Loucy (cell line): ENCODE measurements around the gene TRPV3.

Experiments
- H2AFZ ChIP-seq: fragments of 200-600 bp; sonication (generic); 2 replicates; pipeline ENCODE4 v1.6.0; 2016; ENCODE audit warnings: antibody characterized with exemption, mild to moderate bottlenecking, low read length, moderate library complexity
- H3F3A ChIP-seq: fragments of 200-600 bp; 2 replicates; pipeline ENCODE4 v1.6.0; 2016; ENCODE audit warnings: antibody characterized with exemption, low read depth, mild to moderate bottlenecking
- H3K27me3 ChIP-seq: fragments of 200-600 bp; sonication (generic); 2 replicates; pipeline ENCODE4 v1.6.1; 2014; ENCODE audit warnings: low read length, mild to moderate bottlenecking; ENCODE audit not compliant: insufficient read depth, poor library complexity, severe bottlenecking
- H3K36me3 ChIP-seq: fragments of 200-600 bp; sonication (generic); 2 replicates; pipeline ENCODE4 v1.6.1; 2016; ENCODE audit warnings: low read length; ENCODE audit not compliant: insufficient read depth
- H3K4me1 ChIP-seq: fragments of 200-600 bp; sonication (generic); 2 replicates; pipeline ENCODE4 v1.5.1; 2014; ENCODE audit warnings: low read length, mild to moderate bottlenecking; ENCODE audit not compliant: insufficient read depth, poor library complexity, severe bottlenecking
- H3K4me2 ChIP-seq: fragments of 200-600 bp; sonication (generic); 2 replicates; pipeline ENCODE4 v1.6.0; 2014; ENCODE audit warnings: antibody characterized with exemption, low read length, low read depth, mild to moderate bottlenecking; ENCODE audit not compliant: poor library complexity, severe bottlenecking
- H3K4me3 ChIP-seq: fragments of 200-600 bp; sonication (generic); 2 replicates; pipeline ENCODE4 v1.5.1; 2014; ENCODE audit warnings: low read length, mild to moderate bottlenecking, mixed read lengths; ENCODE audit not compliant: poor library complexity, severe bottlenecking
- H3K79me2 ChIP-seq: fragments of 200-600 bp; sonication (generic); 2 replicates; pipeline ENCODE4 v1.6.1; 2014; ENCODE audit warnings: low read length; ENCODE audit not compliant: insufficient read depth
- H3K9ac ChIP-seq: fragments of 200-600 bp; sonication (generic); 2 replicates; pipeline ENCODE4 v1.6.0; 2014; ENCODE audit warnings: mild to moderate bottlenecking, low read depth, low read length, moderate library complexity; ENCODE audit not compliant: poor library complexity, severe bottlenecking
- H3K9me2 ChIP-seq: fragments of 200-600 bp; sonication (generic); replicated peaks from 2 replicates; pipeline ENCODE4 v1.6.1; 2016; ENCODE audit warnings: low read depth, low read length, mixed read lengths
- H3K9me3 ChIP-seq: fragments of 200-600 bp; sonication (generic); 2 replicates; pipeline ENCODE4 v1.6.1; 2014; ENCODE audit warnings: mild to moderate bottlenecking, antibody characterized with exemption, low read length, low read depth; ENCODE audit not compliant: insufficient read depth
- H4K20me1 ChIP-seq: fragments of 200-600 bp; sonication (generic); 2 replicates; pipeline ENCODE4 v1.6.0; 2014; ENCODE audit warnings: antibody characterized with exemption, low read length, mild to moderate bottlenecking; ENCODE audit not compliant: insufficient read depth, poor library complexity, severe bottlenecking
- EZH2phosphoT487 ChIP-seq: fragments of 200-600 bp; IDR thresholded peaks from 2 replicates; pipeline ENCODE4 v1.6.1; 2018; ENCODE audit warnings: antibody characterized with exemption, mild to moderate bottlenecking, moderate library complexity, borderline replicate concordance
- TF ChIP-seq, protein P1 (sequence below): fragments of 200-600 bp; sonication (generic); conservative IDR thresholded peaks from 2 replicates; pipeline ENCODE4 v1.5.1; 2014; ENCODE audit warnings: mild to moderate bottlenecking, antibody characterized with exemption, low read length

Gene TRPV3

DNA sequence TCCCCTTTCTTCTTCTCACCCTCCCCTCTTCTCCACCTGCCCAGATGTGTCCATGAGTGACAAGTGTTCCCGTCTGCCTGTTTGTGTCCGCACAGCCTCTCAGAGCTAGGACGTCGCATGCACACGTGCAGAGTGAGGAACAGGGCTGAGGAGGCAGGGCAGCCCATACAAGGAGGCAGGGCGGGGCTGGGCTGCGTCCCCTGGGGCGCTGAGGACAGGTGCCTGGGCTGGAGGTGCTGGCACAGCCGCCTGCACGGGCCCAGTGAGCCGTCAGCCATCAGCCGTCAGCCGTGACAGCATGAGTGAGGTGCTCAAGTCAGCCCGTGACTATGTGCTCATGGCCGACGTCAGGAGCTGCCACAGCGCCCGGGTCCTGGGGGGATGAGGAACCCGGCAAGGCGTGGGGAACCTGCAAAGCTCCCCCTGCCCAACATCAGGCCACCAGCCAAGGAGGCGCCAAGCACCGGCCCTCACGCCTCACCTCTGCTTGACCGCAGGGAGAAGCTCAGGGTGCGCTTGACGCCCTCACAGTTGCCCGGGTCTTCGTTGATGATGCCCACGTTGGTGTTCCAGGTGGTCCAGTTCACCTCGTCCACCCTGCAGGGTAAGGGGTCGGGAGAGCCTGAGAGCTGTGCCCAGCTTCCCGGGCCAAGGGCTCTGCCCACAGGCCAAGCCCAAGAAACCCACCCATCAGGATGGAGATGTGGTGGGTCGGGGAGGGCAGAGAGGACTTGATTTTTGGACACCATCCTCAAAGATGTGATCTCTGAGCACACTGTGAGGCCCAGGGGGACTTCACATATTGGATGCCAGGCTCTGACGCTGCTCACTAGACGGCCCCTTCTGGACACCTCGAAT, 13.7 kb upstream of the TRPV3 start:
- Histone ChIP-seq H3K4me3 (no peak overlapping the region), H3K9me2 (no peaks in the 10 kb centered on the region), H3K4me1 (no peaks in the 10 kb centered on the region), H3K27me3 (no peaks in the 10 kb centered on the region), H3F3A (no peaks in the 10 kb centered on the region), H3K36me3 (no peaks in the 10 kb centered on the region), H3K9me3 (no peaks in the 10 kb centered on the region), H3K4me2 (no peak overlapping the region), H3K9ac (no peak overlapping the region), H3K79me2 (no peaks in the 10 kb centered on the region), H4K20me1 (no peaks in the 10 kb centered on the region), H2AFZ (no peak overlapping the region)
- TF ChIP-seq, protein P1, sequence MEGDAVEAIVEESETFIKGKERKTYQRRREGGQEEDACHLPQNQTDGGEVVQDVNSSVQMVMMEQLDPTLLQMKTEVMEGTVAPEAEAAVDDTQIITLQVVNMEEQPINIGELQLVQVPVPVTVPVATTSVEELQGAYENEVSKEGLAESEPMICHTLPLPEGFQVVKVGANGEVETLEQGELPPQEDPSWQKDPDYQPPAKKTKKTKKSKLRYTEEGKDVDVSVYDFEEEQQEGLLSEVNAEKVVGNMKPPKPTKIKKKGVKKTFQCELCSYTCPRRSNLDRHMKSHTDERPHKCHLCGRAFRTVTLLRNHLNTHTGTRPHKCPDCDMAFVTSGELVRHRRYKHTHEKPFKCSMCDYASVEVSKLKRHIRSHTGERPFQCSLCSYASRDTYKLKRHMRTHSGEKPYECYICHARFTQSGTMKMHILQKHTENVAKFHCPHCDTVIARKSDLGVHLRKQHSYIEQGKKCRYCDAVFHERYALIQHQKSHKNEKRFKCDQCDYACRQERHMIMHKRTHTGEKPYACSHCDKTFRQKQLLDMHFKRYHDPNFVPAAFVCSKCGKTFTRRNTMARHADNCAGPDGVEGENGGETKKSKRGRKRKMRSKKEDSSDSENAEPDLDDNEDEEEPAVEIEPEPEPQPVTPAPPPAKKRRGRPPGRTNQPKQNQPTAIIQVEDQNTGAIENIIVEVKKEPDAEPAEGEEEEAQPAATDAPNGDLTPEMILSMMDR = no peak
- TF ChIP-seq EZH2phosphoT487 = no peak

DNA sequence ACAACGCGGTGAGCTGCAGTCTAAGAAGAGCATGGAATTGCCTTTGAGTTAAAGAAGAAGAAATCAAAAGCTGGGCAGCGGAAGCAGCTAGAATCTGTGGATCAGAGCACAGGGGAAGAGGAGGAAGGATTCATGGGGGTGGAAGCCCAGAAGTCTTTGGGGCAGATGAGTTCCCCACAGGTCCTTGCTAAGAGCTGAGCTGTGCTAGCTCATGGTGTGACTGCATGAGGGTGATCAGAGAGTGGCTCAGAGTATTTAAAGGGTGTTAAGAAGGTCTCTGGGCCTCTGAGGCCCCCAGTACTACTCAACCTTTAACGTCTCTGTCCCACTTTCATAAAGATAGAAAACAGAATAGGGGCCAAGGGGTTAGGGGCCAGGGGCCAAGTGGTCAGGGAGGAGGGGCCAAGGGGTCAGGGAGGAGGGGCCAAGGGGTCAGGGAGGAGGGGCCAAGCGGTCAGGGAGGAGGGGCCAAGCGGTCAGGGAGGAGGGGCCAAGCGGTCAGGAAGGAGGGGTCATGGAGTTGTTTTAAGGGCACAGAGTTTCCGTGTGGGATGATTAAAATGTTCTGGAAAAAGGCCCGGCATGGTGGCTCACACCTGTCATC, 12.0 kb upstream of the TRPV3 start:
- Histone ChIP-seq H3F3A (no peaks in the 10 kb centered on the region), H3K9me3 (no peaks in the 10 kb centered on the region), H3K4me3 (no peak overlapping the region), H3K79me2 (no peaks in the 10 kb centered on the region), H3K27me3 (no peaks in the 10 kb centered on the region), H3K4me1 (no peaks in the 10 kb centered on the region), H4K20me1 (no peaks in the 10 kb centered on the region), H3K9ac (no peak overlapping the region), H3K4me2 (no peak overlapping the region), H2AFZ (no peak overlapping the region), H3K36me3 (no peaks in the 10 kb centered on the region), H3K9me2 (no peaks in the 10 kb centered on the region)
- no peak for TF ChIP-seq EZH2phosphoT487
- TF ChIP-seq, protein P1 = no peak

DNA sequence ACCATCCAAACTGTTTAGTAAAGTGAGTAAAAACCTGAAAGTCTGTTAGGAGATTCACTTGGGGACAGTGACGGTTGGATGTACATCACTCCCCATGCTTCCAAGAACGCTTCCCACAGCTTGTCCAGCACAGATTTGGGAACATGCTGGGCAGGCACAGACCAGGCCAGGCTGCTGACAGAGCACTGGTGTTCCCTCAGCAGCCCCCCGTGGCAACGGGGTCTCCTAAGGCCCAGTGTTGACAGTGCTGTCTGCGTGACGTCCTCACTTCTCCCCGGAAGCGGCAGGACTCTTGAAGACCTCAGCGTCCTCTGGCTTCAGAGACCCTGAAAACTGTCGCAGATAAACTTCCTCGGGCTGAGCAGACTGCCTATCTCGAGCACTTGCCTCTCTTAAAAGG, 8.9 kb upstream of the TRPV3 start:
- Histone ChIP-seq H4K20me1 (no peaks in the 10 kb centered on the region), H3K9me2 (no peaks in the 10 kb centered on the region), H3K79me2 (no peaks in the 10 kb centered on the region), H3K9ac (no peak overlapping the region), H3K4me2 (no peak overlapping the region), H3K9me3 (no peaks in the 10 kb centered on the region), H3K4me3 (no peak overlapping the region), H3K36me3 (no peaks in the 10 kb centered on the region), H2AFZ (no peak overlapping the region), H3K27me3 (no peaks in the 10 kb centered on the region), H3K4me1 (no peaks in the 10 kb centered on the region), H3F3A (no peaks in the 10 kb centered on the region)
- no peak for TF ChIP-seq EZH2phosphoT487
- TF ChIP-seq, protein P1 = no peak
